ENCODE results near the gene CST4. TPM values are rescaled to one million over a fixed set of nuclear protein-coding genes. Genes with fewer than 3 reads are reported as not detected.

Gene CST4
- total and polyA plus RNA-seq, 10 of the 15 experiments (the other 5 are each of a cell fraction or from before 2014, with no cell fraction given): not detected

DNA sequence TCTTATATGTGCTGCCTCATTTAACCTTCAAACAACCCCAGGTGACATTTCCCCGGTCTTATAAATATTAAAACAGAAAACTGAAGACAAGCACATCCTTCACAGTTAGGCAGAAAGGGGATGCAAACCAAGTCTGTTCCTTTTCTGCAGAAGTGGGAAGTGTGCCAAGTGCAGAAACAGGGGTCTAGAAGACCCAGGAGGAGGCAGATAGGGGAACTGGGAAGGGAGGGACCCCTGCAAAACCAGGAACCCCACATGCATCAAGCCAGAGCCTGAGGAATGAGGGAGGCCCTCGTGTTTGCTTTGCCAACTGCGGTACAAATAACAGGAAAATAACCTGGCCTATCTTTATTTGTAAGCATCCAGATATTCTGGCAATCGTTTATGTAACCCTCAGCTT is 34.1 kb downstream of the CST4 start (continued):
- no peak for TF ChIP-seq CHD4 (IDR thresholded peaks at IDR 0.05)
- no peak for TF ChIP-seq RELA (IDR thresholded peaks at IDR 0.05; ENCODE audit: borderline replicate concordance, partially characterized antibody)
- no peak for TF ChIP-seq KDM1A (IDR thresholded peaks at IDR 0.05; ENCODE audit: borderline replicate concordance)
- TF ChIP-seq, protein P1, sequence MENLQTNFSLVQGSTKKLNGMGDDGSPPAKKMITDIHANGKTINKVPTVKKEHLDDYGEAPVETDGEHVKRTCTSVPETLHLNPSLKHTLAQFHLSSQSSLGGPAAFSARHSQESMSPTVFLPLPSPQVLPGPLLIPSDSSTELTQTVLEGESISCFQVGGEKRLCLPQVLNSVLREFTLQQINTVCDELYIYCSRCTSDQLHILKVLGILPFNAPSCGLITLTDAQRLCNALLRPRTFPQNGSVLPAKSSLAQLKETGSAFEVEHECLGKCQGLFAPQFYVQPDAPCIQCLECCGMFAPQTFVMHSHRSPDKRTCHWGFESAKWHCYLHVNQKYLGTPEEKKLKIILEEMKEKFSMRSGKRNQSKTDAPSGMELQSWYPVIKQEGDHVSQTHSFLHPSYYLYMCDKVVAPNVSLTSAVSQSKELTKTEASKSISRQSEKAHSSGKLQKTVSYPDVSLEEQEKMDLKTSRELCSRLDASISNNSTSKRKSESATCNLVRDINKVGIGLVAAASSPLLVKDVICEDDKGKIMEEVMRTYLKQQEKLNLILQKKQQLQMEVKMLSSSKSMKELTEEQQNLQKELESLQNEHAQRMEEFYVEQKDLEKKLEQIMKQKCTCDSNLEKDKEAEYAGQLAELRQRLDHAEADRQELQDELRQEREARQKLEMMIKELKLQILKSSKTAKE (IDR thresholded peaks at IDR 0.05; ENCODE audit: low read depth, poor library complexity, severe bottlenecking): no peak
- TF ChIP-seq ZNF217 (IDR thresholded peaks at IDR 0.05): no peak

DNA sequence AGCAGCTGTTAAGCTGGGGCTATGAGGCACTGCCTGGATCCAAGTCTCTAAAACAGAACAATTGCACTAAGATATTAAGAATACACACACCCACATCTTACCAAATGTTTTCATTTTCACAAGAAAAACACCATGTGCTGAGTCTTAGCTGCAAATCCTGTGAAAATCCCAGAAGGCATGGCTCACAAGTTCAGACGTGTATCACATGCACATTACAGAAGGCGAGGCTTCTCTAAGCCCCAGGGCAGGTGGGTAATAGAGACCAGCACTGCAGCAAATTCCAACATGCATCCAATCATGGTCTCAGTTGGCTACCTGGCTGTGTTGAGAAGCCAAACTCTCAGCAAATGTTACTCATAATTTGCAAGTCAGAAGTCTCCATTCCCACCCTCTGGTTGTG is 34.8 kb downstream of the CST4 start:
- 42% methylated on average over 2 of the region's 2 CpGs for WGBS (ENCODE audit: insufficient coverage, insufficient replicate concordance, low lambda C conversion rate, missing lambda C conversion rate)
- in situ Hi-C loops (cut with MboI): no loop called here
- Histone ChIP-seq H3K27ac (ENCODE audit: control insufficient read depth, insufficient read depth) (no peak overlapping the region), H3K9ac (ENCODE audit: control insufficient read depth, insufficient read depth, low read length) (no peak overlapping the region), H3K4me3 (no peak overlapping the region), H3K27me3 (replicated peaks in 1 of 2; ENCODE audit: control insufficient read depth in 2 of 2, insufficient read depth in 2 of 2, low read length in 1 of 2) (no peaks in the 10 kb centered on the region), H3K79me2 (ENCODE audit: control insufficient read depth, insufficient read depth, low read length) (no peaks in the 10 kb centered on the region), H3K4me1 (ENCODE audit: control insufficient read depth, insufficient read depth, low read length) (peaks cover 6% of the 10 kb centered on the region), H4K20me1 (ENCODE audit: control insufficient read depth, insufficient read depth) (no peaks in the 10 kb centered on the region), H3K36me3 (ENCODE audit: control insufficient read depth in 2 of 2, insufficient read depth in 2 of 2, low read length in 1 of 2) (no peaks in the 10 kb centered on the region), H3K4me2 (ENCODE audit: control insufficient read depth, insufficient read depth) (no peak overlapping the region), H3K9me3 (replicated peaks; ENCODE audit: control insufficient read depth, insufficient read depth, low read length) (no peaks in the 10 kb centered on the region; the same call in 2 of the 3 replicates), H2AFZ (ENCODE audit: control insufficient read depth, low read depth, low read length) (no peak overlapping the region)
- ChIA-PET RAD21 (ENCODE audit: unreplicated experiment) (no interaction called here), SMC1A (ENCODE audit: uncharacterized antibody, unreplicated experiment) (no interaction called here), POLR2A (no interaction called here), CTCF (interaction anchor here (1.5 kb wide), 1 partner anchor 15 kb away, joined by 3 read pairs; no protein-coding TSS in a partner anchor)
- no TSS peak for BruUV-seq (replicated peaks)
- no peak for ATAC-seq
- FAIRE-seq: no peak
- intact Hi-C loops (cut with micrococcal nuclease; ENCODE audit: unreplicated experiment): no loop called here
- no peak for TF ChIP-seq FOXM1 (IDR thresholded peaks at IDR 0.05; ENCODE audit: low read depth, low read length)
- TF ChIP-seq KDM1A (IDR thresholded peaks at IDR 0.05; ENCODE audit: borderline replicate concordance): no peak
- no peak for DNase-seq (ENCODE audit: low read depth, low spot score)

Measured in GM12878 (cell line).